IMR-90 (cell line): ENCODE results near the gene RBPJL. TPM values are rescaled to one million over a fixed set of nuclear protein-coding genes. Genes with fewer than 3 reads are reported as not detected.

Experiments
- ATAC-seq: fragments of 200-7000 bp; cut with Tn5 transposase; 2 replicates; pipeline ENCODE4 v1.9.1; 2020; ENCODE audit warnings: low read depth, mild to moderate bottlenecking, moderate library complexity
- BruUV-seq: library from RNA; stranded (reverse); fragments of 400-500 nt; replicated peaks from 2 replicates; lab custom pipeline; 2021; lab: Mats Ljungman, UMichigan
- CTCF ChIA-PET: fragments of 300-600 bp; formaldehyde crosslinking; extraction: SDS; loops from one replicate; lab custom pipeline; 2021; ENCODE audit warnings: antibody characterized with exemption; lab: Yijun Ruan, JAX
- POLR2A ChIA-PET: fragments of 300-600 bp; sonication (Branson Sonifier 250); formaldehyde crosslinking; loops from one replicate; lab custom pipeline; 2022; ENCODE audit warnings: antibody characterized with exemption; ENCODE audit not compliant: unreplicated experiment; lab: Charles Lee
- DNase-seq: peaks from one replicate; pipeline ENCODE4 v3.0.0; 2013
- H2AFZ ChIP-seq: replicated peaks from 2 replicates; pipeline ENCODE3; 2013; ENCODE audit warnings: low read length, mild to moderate bottlenecking; ENCODE audit not compliant: poor library complexity
- H2AK5ac ChIP-seq: 2 replicates; pipeline ENCODE4 v1.6.1; 2013; ENCODE audit warnings: low read depth, low read length, inconsistent platforms
- H2AK9ac ChIP-seq: replicated peaks from 2 replicates; pipeline ENCODE3; 2013; ENCODE audit warnings: mild to moderate bottlenecking, low read depth, low read length, moderate library complexity; ENCODE audit not compliant: poor library complexity
- H2BK120ac ChIP-seq: 2 replicates; pipeline ENCODE4 v1.6.1; 2013; ENCODE audit warnings: low read depth, low read length, inconsistent platforms
- H2BK15ac ChIP-seq: 3 replicates; pipeline ENCODE4 v1.6.1; 2013; ENCODE audit warnings: low read depth, low read length, inconsistent platforms
- H2BK20ac ChIP-seq: 2 replicates; pipeline ENCODE4 v1.6.1; 2013; ENCODE audit warnings: low read depth, mild to moderate bottlenecking, inconsistent platforms, low read length, moderate library complexity
- H2BK5ac ChIP-seq: 2 replicates; pipeline ENCODE4 v1.6.1; 2013; ENCODE audit warnings: mild to moderate bottlenecking, low read depth, low read length, inconsistent platforms; ENCODE audit not compliant: poor library complexity, severe bottlenecking
- H3K14ac ChIP-seq: replicated peaks from 2 replicates; pipeline ENCODE4 v1.6.1; 2013; ENCODE audit warnings: low read depth, low read length, inconsistent platforms
- H3K18ac ChIP-seq: 2 replicates; pipeline ENCODE4 v1.6.1; 2013; ENCODE audit warnings: low read depth, low read length, control low read depth
- H3K23ac ChIP-seq: 2 replicates; pipeline ENCODE4 v1.6.1; 2013; ENCODE audit warnings: low read depth, low read length, inconsistent platforms
- H3K27ac ChIP-seq: 2 replicates; pipeline ENCODE4 v1.5.1; 2013; ENCODE audit warnings: mild to moderate bottlenecking, control low read depth, low read length; ENCODE audit not compliant: insufficient read depth
- H3K27me3 ChIP-seq: 2 replicates; pipeline ENCODE4 v1.6.1; 2013; ENCODE audit warnings: low read length; ENCODE audit not compliant: control insufficient read depth, insufficient read depth
- H3K36me3 ChIP-seq: 2 replicates; pipeline ENCODE4 v1.6.1; 2013; ENCODE audit warnings: low read length, mixed read lengths; ENCODE audit not compliant: control insufficient read depth, insufficient read depth
- H3K4ac ChIP-seq: 2 replicates; pipeline ENCODE4 v1.6.1; 2013; ENCODE audit warnings: low read depth, low read length, inconsistent platforms
- H3K4me1 ChIP-seq: 2 replicates; pipeline ENCODE4 v1.6.1; 2013; ENCODE audit warnings: low read length, mixed read lengths; ENCODE audit not compliant: control insufficient read depth, insufficient read depth
- H3K4me2 ChIP-seq: 2 replicates; pipeline ENCODE4 v1.6.1; 2013; ENCODE audit warnings: low read depth, mild to moderate bottlenecking, control low read depth, low read length, moderate library complexity
- H3K4me3 ChIP-seq: 2 replicates; pipeline ENCODE4 v1.5.1; 2013; ENCODE audit warnings: low read depth, mild to moderate bottlenecking, control low read depth, low read length, moderate library complexity; ENCODE audit not compliant: insufficient read depth
- H3K56ac ChIP-seq: 2 replicates; pipeline ENCODE4 v1.6.1; 2013; ENCODE audit warnings: low read length, inconsistent platforms; ENCODE audit not compliant: insufficient read depth; ENCODE audit errors: extremely low read depth
- H3K79me1 ChIP-seq, 2 experiments: 2 replicates each; pipeline ENCODE4 v1.6.1; 2013; ENCODE audit warnings: low read length in 2 of 2, inconsistent platforms in 1 of 2, low read depth in 1 of 2
- H3K9ac ChIP-seq: 2 replicates; pipeline ENCODE4 v1.6.1; 2013; ENCODE audit warnings: low read depth, low read length, control low read depth
- H3K9me1 ChIP-seq: 2 replicates; pipeline ENCODE4 v1.6.1; 2013; ENCODE audit warnings: low read length, inconsistent platforms; ENCODE audit not compliant: insufficient read depth
- H3K9me3 ChIP-seq: 2 replicates; pipeline ENCODE4 v1.6.1; 2013; ENCODE audit warnings: low read length; ENCODE audit not compliant: control insufficient read depth, insufficient read depth
- H4K20me1 ChIP-seq: 2 replicates; pipeline ENCODE4 v1.6.1; 2013; ENCODE audit warnings: low read length, inconsistent platforms; ENCODE audit not compliant: insufficient read depth
- H4K5ac ChIP-seq: 2 replicates; pipeline ENCODE4 v1.6.1; 2013; ENCODE audit warnings: mild to moderate bottlenecking, low read depth, low read length, control low read depth
- H4K8ac ChIP-seq, 2 experiments: 2 replicates each; pipeline ENCODE4 v1.6.1; 2013; ENCODE audit warnings: low read depth in 2 of 2, low read length in 2 of 2, control low read depth in 1 of 2, inconsistent platforms in 1 of 2
- H4K91ac ChIP-seq: 2 replicates; pipeline ENCODE4 v1.6.1; 2013; ENCODE audit warnings: low read depth, low read length, inconsistent platforms; ENCODE audit not compliant: insufficient read depth
- RAD21 ChIP-seq: IDR thresholded peaks from 2 replicates; pipeline ENCODE4 v1.6.1; 2012; ENCODE audit warnings: low read length, improper control_type of control experiment
- WGBS, 2 experiments: methylation state at CpG; one replicate each; pipeline versions ENCODE4 v1.1.5 to v1.1.7; 2013; ENCODE audit warnings: missing lambda C conversion rate in 2 of 2; ENCODE audit not compliant: insufficient read length in 1 of 2; ENCODE audit errors: extremely low coverage in 2 of 2; 5-methylcytosine and 5-hydroxymethylcytosine counted together
- dilution Hi-C: fragments of 300-500 bp; cut with HindIII; formaldehyde crosslinking; loops from one replicate; pipeline ENCODE4 v1.14.3; 2018; ENCODE audit warnings: low sequenced_read_pairs; ENCODE audit not compliant: unreplicated experiment
- in situ Hi-C: fragments of 300-500 bp; cut with MboI; formaldehyde crosslinking; loops from 3 replicates; pipeline ENCODE4 v1.14.3; 2019; ENCODE audit warnings: low sequenced_read_pairs, inconsistent platforms, mixed read lengths
- intact Hi-C: fragments of 100-400 bp; cut with micrococcal nuclease; formaldehyde crosslinking; loops from 2 replicates; pipeline ENCODE4 v1.10.0; 2022
- polyA plus RNA-seq, 3 experiments: library from polyadenylated mRNA; depleted of rRNA; stranded (reverse); fragments of >200 nt; gene quantifications; 2 replicates each; pipeline ENCODE4 v1.2.3, GENCODE V29; 2012; ENCODE audit warnings: low replicate concordance in 1 of 3
- total RNA-seq: library from RNA; depleted of rRNA; stranded (reverse); fragments of >200 nt; gene quantifications from 2 replicates; pipeline ENCODE4 v1.2.3, GENCODE V29; 2012

RBPJL gene
- total and polyA plus RNA-seq, 2 of the 4 experiments (the other 2 are of a cell fraction): not detected

GRCh38 chr20:45315672-45316071 lies 9.0 kb downstream of the RBPJL start:
- Histone ChIP-seq H3K4me3 (no peak overlapping the region), H3K9ac (no peak overlapping the region), H2BK5ac (no peak overlapping the region), H4K5ac (no peak overlapping the region), H2BK120ac (no peak overlapping the region), H3K4ac (no peak overlapping the region), H3K9me1 (no peaks in the 10 kb centered on the region), H2AK5ac (no peak overlapping the region), H2BK15ac (no peak overlapping the region), H4K91ac (no peak overlapping the region), H2BK20ac (no peak overlapping the region), H3K23ac (no peak overlapping the region), H3K9me3 (no peaks in the 10 kb centered on the region), H4K20me1 (no peaks in the 10 kb centered on the region), H3K14ac (no peak overlapping the region), H3K4me1 (no peaks in the 10 kb centered on the region), H3K27ac (no peak overlapping the region), H2AK9ac (no peak overlapping the region), H3K4me2 (no peak overlapping the region), H3K18ac (no peak overlapping the region), H3K27me3 (peaks cover 31% of the 10 kb centered on the region), H3K79me1 (no peaks in the 10 kb centered on the region), H4K8ac (no peak overlapping the region), H2AFZ (no peak overlapping the region), H3K56ac (no peak overlapping the region), H3K36me3 (no peaks in the 10 kb centered on the region)
- DNase-seq (no peak), ATAC-seq (no peak)
- in situ Hi-C loops (loop anchor here (5.0 kb wide), 1 partner anchor 457 kb away; no protein-coding TSS in a partner anchor), intact Hi-C loops (no loop called here), dilution Hi-C loops (no loop called here)
- ChIA-PET POLR2A (interaction anchor here (0.6 kb wide), 1 partner anchor 1152 kb away, joined by 7 read pairs; no protein-coding TSS in a partner anchor), CTCF (interaction anchor here (1.3 kb wide), 1 partner anchor 47 kb away, joined by 4 read pairs; the partner anchor contains the start of gene SYS1)
- WGBS, 2 experiments: 100% methylated on average over 1 of the region's 4 CpGs; no CpG with 5 or more reads in 1 of the 2 experiments
- BruUV-seq: no TSS peak
- TF ChIP-seq RAD21: no peak
